G401.6 (cell line): Measurements from ENCODE around the gene SLC39A11.
"Not testable (repeated sequence)": the region's sequence is repeated elsewhere in the genome, so short reads cannot be mapped to it uniquely, and the experiment has no call there.

Source experiments
- FAIRE-seq: peaks from 2 replicates; lab custom pipeline; 2012; peaks lifted over from hg19 to GRCh38; lab: Jason Lieb, UNC

SLC39A11 gene

DNA sequence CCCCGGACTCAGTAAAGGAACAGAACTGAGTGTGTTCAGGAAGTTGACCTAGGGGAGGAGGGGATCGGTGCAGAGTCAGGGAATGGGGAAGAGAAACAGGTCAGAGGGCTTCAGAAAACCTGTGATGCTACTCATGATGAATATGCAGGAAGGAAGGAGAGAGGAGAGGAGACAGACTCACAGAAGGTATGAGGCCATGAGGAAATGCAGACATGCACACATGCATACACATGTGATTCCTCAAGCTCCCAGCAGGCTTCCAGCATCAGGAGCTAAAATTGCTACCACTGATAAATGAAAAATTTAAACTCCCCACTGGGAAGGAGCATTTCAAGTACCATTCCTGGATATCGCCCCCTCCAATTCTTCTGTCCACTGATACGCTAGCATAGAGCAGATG lies 262.6 kb downstream of the SLC39A11 start:
- no peak for FAIRE-seq

DNA sequence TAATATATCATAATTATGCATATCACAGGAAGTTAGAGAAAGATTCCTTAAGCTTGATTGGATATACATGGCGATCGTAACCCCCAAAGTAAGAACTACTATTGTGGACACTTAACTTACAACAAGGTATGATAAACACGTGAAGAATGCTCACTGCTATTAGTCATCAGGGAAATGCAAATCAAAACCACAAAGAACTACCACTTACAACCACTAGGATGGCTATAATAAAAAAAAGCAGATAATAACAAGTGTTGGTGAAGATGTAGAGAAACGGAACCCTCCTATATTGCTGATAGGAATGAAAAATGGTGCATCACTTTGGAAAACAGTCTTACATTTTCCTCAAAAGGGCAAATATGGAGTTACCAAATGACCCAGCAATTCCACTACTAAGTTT lies 265.9 kb downstream of the SLC39A11 start:
- no peak for FAIRE-seq

DNA sequence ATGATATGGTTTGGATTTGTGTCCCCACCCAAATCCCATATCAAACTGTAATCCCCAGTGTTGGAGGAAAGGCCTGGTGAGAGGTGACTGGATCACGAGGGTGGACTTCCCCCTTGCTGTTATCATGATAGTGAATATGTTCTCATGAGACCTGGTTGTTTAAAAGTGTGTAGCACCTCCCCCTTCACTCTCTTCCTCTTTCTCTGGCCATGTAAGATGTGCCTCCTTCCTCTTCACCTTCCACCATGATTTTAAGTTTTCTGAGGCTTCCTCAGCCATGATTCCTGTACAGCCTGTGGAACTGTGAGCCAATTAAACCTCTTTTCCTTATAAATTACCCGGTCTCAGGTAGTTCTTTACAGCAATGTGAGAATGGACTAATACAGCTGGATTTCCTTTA lies 266.4 kb downstream of the SLC39A11 start:
- FAIRE-seq, result not testable (repeated sequence)

DNA sequence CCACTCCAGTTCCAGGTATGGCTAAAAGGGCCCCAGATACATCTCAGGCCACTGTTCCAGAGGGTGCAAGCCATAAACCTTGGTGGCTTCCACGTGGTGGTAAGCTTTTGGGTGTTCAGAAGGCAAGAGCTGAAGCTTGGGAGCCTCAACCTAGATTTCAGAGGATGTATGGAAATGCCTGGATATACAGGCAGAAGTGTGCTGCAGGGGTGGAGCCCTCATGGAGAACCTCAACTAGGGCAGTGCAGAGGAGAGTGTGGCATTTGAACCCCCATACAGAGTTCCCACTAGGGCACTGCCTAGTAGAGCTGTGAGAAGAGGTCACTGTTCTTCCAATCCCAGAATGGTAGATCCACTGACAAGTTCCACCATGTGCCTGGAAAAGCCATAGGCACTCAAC lies 267.3 kb downstream of the SLC39A11 start:
- no peak for FAIRE-seq

DNA sequence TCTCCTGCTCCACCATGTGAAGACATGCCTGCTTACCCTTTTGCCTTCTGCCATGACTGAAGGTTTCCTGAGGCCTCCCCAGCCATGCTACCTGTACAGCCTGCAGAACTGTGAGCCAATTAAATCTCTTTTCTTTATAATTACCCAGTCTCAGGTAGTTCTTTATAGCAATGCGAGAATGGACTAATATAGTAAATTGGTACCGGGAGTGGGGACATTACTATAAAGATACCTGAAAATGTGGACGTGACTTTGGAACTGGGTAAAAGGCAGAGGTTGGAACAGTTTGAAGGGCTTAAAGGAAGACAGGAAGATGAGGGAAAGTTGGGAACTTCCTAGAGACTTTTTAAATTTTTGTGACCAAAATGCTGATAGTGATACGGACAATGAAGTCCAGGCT lies 268.2 kb downstream of the SLC39A11 start:
- not testable (repeated sequence) for FAIRE-seq

DNA sequence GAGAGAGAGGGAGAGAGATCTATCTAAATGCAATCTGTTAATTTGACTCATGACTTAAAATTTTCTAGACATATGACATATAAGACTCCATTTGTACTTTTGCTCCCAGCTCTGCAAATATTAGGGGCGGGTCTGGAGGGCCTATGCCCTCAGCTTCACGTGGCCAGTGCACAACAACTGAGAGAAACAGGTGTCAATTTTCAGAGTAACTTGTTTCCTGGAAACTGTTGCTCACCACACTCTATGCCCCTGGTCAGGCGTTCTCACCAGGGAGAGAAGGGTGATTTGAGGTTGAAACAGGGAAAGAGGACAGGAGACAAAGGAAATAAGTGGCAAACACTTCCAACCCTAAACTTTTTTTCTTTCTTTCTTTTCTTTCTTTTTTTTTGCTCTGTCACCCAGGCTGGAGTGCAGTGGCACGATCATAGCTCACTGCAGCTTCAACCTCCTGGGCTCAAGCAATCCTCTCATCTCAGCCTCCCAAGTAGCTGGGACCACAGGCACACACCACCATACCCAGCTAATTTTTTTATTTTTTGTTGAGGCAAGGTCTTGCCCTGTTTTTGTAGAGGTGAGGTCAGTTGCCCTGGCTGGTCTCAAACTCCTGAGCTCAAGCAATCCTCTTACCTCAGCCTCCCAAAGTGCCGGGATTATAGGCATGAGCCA lies 270.0 kb downstream of the SLC39A11 start:
- no peak for FAIRE-seq

DNA sequence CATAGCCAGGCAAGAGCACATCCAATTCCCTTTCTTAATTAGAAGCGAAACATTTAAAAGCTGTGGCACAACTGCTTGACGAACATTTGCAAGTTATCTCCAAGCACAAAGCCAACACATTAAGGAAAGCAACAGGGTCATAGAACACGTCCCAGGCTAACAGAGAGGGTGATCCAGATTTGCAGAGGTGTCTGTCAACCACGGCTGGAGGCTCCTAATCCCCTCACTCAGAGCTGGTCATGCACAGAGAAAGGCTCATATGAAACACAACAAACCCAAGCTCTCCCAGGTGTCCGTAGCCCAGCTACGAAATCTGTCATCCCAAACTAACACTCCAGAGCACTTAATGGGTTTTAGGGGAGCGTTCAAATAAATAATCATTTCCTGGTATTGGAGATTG lies 276.1 kb downstream of the SLC39A11 start:
- FAIRE-seq, result no peak

DNA sequence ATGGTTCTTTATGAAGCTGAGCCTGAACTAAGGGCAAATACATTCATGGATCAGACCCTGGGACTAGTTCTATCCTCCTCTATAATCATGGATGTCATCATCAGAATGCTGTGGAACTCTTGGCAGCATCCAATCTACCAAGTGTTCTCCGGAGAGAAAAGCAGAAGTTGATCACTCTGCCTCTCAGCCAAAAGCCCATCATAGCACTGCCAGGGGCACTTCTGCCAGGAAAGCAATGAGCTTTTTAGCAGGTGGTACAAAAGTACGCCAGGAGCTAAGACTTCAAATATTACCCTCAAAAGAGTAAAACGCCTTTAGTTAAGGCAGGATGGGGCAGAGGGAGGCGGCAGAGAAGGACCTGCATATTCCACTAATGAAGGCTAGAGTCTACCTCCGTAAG lies 279.0 kb downstream of the SLC39A11 start:
- FAIRE-seq, result no peak

DNA sequence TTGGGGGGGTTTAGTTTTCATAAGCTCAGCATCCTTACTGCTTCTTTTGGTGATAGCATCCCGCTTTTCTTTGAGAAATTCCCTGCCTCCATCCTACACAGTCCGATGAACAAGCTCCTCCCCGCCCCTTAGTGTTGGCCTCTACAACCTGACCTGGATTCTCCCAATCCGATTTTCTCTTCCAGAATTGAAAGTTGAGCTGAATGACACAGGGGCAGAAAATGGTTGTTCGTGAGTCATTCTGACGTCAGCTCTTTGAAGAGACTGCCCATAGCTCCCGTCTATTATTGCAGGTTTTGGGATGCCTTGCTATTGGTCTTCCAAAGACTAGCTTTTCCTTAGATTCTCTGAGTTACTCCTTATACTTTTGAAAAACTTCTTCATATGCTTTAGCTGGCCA lies 279.7 kb downstream of the SLC39A11 start:
- FAIRE-seq, result no peak

DNA sequence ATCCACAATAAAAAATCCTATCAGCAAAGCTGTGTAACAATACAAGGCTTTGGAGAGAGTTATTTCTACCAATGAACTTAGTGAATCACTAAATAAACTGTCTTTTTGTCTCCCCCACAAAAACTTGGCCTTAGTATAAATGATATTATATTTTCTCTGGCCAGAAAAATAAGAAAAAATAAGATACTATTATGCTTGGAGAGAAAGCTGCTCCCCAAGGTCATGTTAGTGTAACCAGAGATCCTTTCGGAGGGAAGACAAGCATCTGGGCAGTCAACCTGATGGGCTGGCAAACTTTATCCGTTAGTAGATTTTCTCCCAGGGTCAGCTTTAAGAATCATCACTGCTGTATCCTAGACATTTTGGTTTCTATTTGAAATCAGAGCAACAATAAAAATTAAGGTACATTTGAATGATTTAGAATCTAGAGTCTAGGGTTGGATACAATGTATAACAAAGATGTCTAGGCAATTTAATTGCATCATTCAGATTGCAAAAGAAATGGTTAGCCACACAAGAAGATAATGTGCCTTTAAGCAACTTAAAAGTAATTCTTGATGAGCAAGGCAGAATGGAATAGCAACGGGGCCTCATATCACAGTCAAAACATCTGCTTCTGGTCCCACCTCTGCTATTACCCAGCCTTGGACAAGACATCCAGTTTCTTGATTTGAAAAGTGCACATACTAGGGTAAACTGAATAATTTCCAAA lies 280.4 kb downstream of the SLC39A11 start:
- no peak for FAIRE-seq

DNA sequence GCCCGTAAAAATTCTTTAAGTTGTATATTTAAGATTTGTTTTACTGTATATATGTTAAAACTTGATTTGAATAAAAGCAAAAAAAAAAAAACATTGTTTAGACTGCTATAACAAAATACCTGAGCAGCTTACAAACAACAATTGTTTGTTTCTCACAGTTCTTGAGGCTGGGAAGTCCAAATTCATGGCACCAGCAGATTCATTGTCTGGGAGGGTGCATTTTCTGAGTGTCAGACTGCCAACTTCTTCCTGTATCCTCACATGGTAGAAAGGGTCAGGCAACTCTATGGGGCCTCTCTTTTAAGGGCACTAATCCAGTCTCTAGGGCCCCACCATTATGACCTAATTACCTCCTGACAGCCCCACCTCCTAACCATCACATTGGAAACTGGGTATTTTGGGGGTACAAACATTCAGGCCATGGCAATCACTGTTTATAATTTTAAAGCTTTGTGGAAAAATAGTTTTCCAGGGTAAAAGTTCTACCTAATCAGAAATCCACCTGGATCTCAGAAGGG lies 281.4 kb downstream of the SLC39A11 start:
- FAIRE-seq, result no peak

DNA sequence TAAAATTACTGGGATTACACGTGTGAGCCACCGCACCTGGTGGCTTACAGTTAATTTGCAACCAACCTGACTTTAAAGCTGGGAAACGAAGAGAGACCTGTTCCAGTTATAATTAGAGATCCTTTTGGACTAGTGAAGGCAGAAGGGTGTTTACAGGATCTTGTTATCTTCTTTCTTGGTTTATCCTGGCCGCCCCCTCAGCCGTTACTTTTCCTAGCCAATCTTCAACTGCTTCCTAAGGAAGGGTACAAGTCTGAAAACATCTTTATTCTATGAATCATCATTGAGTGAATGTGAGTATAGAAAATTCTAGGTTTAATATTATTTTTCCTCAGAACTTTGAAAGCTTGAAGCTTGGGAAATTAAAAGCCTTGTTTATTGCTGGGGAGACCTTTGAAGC lies 286.5 kb downstream of the SLC39A11 start:
- FAIRE-seq, result no peak

DNA sequence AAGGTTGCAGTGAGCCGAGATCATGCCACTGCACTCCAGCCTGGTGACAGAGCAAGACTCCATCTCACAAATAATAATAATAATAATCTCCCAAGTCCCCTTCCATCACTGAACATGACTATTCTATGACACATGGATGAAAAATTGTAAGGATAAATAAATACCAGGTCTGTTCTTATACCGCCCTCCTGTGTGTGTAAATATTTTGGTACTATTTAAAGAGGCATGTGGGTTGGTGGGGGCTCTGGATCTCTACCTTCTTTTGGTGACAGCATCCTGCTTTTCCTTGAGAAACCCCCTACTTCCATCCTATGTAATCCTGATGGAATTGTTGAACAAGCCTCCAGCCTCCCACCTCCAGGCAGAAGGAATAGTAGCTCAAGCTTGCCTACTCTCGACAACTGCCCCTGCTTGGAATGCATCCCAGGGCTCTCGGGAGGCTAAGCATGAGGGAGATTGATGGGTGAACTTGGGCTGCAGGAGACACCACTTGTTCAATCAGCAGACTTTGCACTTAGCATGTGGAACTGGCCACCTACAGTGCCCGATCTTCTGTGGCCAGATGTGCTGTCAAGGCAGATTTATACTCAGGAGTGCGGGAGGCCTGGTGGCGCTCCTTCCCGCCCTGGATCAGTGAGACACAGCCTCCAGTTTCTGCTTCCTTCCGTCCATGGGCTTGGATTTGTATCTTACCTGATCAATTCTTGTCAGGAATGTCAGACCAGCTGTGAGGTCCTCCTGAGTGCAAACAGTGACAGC lies 287.4 kb downstream of the SLC39A11 start:
- no peak for FAIRE-seq

DNA sequence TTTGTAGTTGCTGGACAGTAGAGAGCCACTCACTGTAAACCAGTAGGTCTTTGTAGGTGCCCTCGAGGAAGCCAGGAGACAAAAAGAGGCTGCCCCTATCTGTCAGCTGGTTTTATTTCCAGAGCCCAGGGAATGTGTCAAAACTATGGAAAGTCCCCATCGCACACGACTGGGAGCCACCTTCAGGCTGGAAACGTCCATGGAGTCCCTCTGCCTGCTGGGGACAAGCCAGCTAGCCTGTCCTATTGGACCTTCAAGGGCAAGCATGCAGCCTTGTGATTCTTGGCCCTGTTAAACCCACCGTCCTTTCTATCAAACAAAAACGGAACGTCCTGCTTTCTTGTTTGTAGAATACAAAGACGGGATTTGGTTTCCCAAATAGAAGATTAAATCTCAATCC lies 289.8 kb downstream of the SLC39A11 start:
- no peak for FAIRE-seq

DNA sequence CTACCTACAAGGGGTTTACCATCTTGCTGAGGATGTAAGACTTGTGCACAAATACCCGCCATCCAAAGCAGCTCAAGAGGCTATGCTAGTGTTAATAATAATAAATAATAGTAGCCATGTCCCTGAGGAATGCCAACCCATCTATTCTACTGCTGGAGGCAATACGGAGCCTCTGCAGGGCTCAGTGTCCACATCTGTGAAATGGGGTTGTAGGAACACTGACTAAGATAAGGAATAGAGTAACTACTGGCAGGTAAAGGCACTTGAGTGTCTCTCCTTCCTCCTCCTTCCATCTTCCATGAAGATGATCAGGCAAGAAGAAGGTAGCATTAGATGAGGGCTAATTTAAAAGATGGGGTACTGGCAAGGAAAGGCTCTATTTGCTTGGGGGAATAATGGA lies 295.3 kb downstream of the SLC39A11 start:
- FAIRE-seq, result no peak

DNA sequence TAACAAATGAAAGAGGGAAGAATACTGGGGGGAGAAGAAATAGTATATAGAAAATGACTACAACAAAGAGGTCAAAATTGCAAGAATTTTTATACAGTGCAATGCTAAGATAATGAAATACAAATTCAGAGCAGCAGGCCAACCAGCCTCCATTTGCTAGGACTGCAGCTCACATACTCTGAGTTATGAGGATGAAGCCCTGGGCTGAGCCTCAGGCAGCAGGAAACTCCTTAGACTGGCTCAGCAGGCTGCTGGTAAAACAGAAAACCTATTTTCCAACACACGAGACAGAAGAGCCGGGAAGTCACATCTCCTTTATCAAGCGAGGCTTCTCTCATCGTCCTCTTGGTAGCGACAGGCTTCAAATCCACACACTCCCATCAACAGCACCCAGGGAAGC lies 296.5 kb downstream of the SLC39A11 start:
- FAIRE-seq, result no peak

DNA sequence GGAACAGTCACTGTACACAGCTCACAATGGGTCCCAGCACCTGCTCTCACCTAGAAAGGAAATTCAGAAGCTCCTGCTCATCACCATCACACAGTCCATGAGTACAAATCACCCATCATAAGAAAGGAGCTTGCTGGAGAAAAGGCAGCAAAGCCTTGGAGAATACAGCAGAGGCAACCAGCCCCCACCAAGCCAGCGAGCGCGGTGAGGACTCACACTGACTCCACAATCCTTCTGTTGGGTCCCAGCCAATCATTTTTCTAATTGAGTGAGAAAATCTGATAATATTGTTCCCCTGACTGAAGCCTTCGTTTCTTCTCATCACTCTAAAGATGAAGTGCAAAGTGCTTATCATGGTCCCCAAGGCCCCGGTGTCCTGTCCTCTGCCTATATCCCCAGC lies 298.3 kb downstream of the SLC39A11 start:
- FAIRE-seq, result no peak

DNA sequence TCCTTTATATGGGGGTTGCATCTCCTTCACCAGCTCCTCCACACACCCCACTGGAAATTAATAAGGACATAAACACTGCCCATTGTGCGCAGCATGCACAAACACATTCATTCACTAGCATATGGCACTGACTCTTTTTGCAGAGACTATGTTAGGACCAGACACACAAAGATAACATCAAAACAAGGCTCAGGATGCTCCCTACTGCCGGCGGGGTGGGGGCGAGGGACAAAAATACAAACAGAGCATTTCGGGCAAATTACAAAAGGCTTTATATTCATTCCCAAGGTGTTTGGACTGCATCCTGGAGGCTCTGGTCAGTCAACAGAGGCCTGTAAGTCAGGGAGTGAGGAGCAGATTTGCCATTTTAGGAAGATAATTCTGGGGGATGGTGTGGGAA lies 299.7 kb downstream of the SLC39A11 start:
- FAIRE-seq, result no peak

DNA sequence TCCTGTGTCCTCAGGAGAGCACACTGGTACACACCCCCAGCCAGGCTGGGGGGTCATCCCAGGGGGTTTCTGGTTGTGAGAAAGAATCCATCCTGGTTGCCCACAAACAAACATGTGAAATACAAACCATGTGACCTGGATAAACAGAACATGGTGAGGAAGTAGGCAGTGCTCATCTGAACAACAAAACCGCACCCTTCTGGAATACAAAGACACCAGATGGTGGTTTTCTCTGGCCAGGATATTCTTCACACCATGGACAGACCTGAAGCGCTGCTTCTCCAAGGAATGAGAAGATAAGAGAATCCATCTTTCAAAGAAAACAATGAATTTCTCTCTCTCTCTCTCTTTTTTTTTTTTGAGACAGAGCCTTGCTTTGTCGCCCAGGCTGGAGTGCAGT lies 302.3 kb downstream of the SLC39A11 start:
- FAIRE-seq, result no peak

DNA sequence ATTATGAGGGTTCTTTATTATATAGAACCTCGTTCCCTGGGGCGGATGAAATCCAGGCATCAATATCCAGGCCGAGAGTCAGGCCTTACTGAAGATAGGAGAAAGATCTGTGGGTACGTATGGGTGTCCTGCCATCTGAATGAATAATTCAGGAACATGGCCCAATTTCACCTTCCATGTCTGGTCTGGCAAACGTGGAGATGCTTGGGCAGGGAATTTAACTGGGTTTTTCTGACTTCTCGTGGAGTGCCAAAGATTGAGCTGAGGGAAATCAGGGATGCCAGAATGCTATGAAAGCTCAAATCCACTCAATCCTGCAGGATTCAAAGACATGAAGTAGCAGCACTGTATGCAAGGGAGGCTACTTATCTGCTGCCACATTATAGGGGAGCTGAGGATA lies 302.8 kb downstream of the SLC39A11 start:
- no peak for FAIRE-seq

DNA sequence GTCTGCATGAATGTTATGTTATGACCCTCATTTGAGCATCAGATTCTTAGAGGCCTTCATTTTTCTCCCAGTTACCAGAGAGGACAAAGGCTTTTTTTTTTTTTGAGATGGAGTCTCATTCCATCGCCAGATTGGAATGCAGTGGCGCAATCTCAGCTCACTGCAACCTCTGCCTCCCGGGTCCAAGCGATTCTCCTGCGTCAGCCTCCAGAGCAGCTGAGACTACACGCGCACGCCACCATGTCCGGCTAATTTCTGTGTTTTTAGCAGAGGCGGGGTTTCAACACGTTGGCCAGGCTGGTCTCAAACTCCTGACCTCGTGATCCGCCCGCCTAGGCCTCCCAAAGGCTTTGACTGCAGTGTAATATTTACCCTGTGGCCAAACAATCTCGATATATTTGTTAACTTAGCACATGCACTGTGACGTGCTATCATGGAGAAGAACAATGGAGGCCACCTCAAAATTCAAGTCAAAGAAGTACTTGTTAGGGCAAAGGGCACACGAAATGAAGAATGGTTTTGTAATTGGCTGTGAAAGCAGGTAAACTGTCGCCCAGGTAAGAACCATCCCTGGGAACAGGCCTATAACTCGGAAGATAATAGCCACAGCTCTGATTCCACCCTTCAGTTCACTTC lies 303.4 kb downstream of the SLC39A11 start:
- FAIRE-seq, result no peak

DNA sequence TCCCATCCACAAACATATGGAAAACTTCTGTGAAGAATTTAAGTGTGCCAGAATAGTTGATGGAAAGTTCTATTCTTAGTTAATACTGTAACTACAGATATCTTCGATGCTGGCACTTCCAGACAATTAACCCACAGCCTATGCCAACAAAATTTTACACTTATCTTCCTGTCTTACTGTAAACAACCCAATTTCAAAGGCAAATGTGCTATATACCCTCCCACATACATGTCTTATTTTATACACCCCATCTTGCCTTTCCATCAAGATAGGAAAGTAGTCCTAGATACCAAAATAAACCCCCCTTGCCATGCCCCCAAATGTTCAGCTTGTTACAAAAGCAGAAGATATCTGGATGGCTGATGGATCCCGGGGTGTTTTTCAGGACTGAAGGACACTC lies 306.3 kb downstream of the SLC39A11 start:
- FAIRE-seq, result no peak
